Naive thymus-derived CD8-positive, alpha-beta T cell (primary cell): ENCODE measurements around the gene MRPL36. TPM values are rescaled to one million over a fixed set of nuclear protein-coding genes. Genes with fewer than 3 reads are reported as not detected.

Source experiments
- ATAC-seq, 2 donors: fragments of 150-1000 bp; cut with Tn5 transposase in 1 of 2; sonication (Bioruptor Pico), chemical (Tn5 transposase) in 1 of 2; 1 replicate in 1 of 2; 2 replicates in 1 of 2; pipeline ENCODE4 v1.10.0; 2021; ENCODE audit warnings: mild to moderate bottlenecking in 2 of 2, moderate library complexity in 2 of 2
- POLR2A ChIA-PET: fragments of 350-600 bp; sonication (Branson Sonifier 250); formaldehyde crosslinking; loops from one replicate; lab custom pipeline; 2021; ENCODE audit warnings: antibody characterized with exemption; lab: Charles Lee
- DNase-seq, 10 donors: peaks; one replicate each; pipeline versions ENCODE4 v3.0.0 to v3.0.0-alpha.2; 2020 to 2022
- H3K27ac Mint-ChIP-seq, 10 donors: one replicate each; pipeline ENCODE4 v1.8.0; 2020 to 2022; ENCODE audit warnings: mild to moderate bottlenecking in 10 of 10, mixed read lengths in 10 of 10, moderate library complexity in 4 of 10, inconsistent platforms in 1 of 10
- H3K27me3 Mint-ChIP-seq, 5 donors: one replicate each; pipeline ENCODE4 v1.8.0; 2021 to 2022; ENCODE audit warnings: mixed read lengths in 5 of 5
- H3K36me3 Mint-ChIP-seq, 3 donors: one replicate each; pipeline ENCODE4 v1.8.0; 2020 to 2022; ENCODE audit warnings: mixed read lengths in 3 of 3, mild to moderate bottlenecking in 2 of 3, inconsistent platforms in 1 of 3
- H3K4me1 Mint-ChIP-seq, 4 donors: one replicate each; pipeline ENCODE4 v1.8.0; 2021 to 2022; ENCODE audit warnings: mixed read lengths in 4 of 4
- H3K4me3 Mint-ChIP-seq, 10 donors: one replicate each; pipeline ENCODE4 v1.8.0; 2020 to 2022; ENCODE audit warnings: mild to moderate bottlenecking in 10 of 10, mixed read lengths in 10 of 10, moderate library complexity in 6 of 10, inconsistent platforms in 1 of 10
- H3K9me3 Mint-ChIP-seq, 9 donors: one replicate each; pipeline ENCODE4 v1.8.0; 2020 to 2022; ENCODE audit warnings: mixed read lengths in 9 of 9, mild to moderate bottlenecking in 3 of 9, inconsistent platforms in 1 of 9, moderate library complexity in 1 of 9
- polyA plus RNA-seq, 3 donors: library from polyadenylated mRNA; unstranded; fragments of 300-500 nt; fragmentation: Illumina TruSeq; gene quantifications; one replicate each; pipeline ENCODE4 v1.2.3, GENCODE V29; 2021
- total RNA-seq, 8 experiments: library from RNA in 2 of 8; stranded (reverse) in 2 of 8; gene quantifications; one replicate each; pipeline ENCODE4 v1.2.3 and lab custom pipeline; 2021 to 2026

Gene MRPL36
- total and polyA plus RNA-seq, 5 experiments from 2014 or later: 25.8 to 84.3 (median 61.6) TPM

DNA sequence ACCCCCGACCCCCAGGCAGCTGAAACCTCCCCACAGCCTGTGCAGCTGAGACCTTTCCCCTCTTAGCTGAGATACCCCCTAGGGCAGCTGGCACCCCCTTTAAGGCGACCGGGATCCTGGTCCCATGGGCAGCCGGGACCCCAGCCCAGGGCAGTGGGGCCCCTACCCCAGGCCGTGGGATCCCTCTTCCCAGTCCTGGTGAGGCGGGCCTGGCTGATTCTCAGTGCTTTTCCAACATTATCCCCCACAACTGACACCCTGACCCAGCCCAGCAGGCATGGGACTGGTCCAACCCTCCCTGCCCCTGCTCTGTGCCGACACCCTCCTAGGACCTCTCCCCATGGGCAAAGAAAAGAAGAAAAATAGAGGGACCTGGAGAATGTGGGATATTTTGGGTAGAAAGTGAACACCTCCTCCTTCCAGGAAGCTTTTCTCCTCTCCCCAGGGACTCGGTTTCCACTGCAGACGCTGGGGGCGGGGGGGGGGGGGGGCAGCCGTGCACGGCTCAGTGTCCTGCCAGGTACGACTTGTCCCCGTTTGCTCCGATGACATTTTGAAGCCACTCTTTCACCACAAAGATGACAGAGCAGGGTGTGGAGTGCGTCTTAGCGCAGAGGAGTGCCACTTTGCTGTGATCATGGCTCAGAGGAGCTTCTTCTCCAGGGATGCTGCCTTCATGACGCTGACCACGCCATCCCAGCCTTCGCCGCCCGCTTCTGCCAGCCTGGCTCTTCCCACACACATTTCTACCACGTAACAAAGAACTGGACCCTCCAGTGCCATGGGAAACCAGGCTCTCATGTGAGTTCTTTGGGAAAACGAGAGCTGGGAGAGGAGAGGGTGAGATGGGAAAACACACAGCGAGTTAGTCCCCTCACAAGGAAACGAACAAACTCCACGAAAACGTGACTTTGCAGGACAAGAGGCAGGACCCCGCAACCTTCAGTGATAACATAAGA, 47.5 kb downstream of the MRPL36 start:
- H3K9me3 Mint-ChIP-seq: no peaks in the 10 kb centered on the region
- H3K27ac Mint-ChIP-seq: peak overlapping the region in 1 of 10 donors; percentile 31
- peaks cover 0 to 18% (median 2%) of the 10 kb centered on the region in 5 donors for H3K27me3 Mint-ChIP-seq
- ATAC-seq (no peak), DNase-seq (no peak)
- H3K36me3 Mint-ChIP-seq: no peaks in the 10 kb centered on the region
- no peak overlapping the region for H3K4me3 Mint-ChIP-seq
- POLR2A ChIA-PET: no interaction called here
- H3K4me1 Mint-ChIP-seq: no peaks in the 10 kb centered on the region

DNA sequence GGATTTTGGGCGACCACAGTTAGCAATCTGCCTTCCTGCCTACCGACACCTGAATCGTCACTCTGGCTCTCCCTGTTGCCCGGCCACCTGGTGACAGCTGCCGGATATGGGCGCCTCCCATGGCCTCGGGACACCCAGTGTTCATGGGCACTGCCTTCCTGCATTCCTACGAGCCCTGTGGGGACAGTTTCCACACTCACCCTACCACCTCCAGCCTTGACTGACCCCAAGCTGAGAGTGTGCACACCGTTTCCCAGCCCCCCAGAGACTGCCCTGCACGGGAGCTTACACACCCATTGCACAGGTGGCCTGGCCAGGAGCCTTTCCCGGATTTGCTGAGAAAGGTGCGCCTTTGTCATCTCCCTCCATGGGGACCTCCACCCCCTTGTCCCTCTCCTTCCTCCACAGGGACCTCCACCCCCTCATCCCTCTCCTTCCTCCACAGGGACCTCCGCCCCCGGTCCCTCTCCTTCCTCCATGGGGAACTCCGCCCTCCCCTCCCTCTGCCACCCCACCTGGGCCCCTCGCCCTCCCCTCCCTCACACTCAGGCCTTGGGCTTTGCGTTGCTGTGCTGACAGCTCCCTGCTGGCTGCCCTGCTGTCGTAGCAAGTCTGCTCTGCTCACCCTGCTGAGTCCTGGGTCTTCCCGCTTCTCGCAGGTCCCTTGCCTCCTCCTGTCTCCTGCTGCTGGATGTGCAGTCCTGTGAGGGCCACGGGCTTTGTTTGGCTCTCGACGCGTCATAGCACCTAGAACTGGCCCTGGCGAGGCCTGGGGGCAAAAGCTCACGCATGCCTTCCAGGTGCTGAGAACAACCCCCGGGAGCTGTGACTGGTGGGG, 48.4 kb downstream of the MRPL36 start:
- POLR2A ChIA-PET: no interaction called here
- no peaks in the 10 kb centered on the region for H3K9me3 Mint-ChIP-seq
- no peak overlapping the region for H3K4me3 Mint-ChIP-seq
- DNase-seq (no peak), ATAC-seq (no peak)
- H3K27ac Mint-ChIP-seq: peak overlapping the region in 1 of 10 donors; percentile 34
- no peaks in the 10 kb centered on the region for H3K4me1 Mint-ChIP-seq
- H3K36me3 Mint-ChIP-seq: no peaks in the 10 kb centered on the region
- H3K27me3 Mint-ChIP-seq: peaks cover 0 to 18% (median 2%) of the 10 kb centered on the region in 5 donors

DNA sequence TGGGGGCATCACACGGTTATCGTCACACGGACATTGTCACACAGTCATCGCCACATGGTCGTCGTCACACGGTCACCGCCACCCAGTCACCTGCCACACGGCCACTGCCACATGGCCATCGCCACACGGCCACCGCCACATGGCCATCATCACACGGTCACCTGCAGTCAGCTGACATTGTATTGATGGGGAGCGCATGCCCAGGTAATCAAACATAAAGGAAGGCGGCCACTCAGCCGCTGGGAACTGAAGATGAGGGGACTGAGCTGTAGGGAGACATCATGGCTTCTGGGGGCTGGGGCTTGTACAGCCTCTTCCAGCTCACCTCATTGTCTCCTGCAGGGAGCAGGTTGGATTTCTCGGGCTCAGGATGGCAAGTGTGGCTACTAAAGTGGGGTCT, 49.2 kb downstream of the MRPL36 start:
- DNase-seq (no peak), ATAC-seq (no peak)
- peaks cover 0 to 23% (median 7%) of the 10 kb centered on the region in 5 donors for H3K27me3 Mint-ChIP-seq
- H3K36me3 Mint-ChIP-seq: peaks cover 0 to 2% (median 0%) of the 10 kb centered on the region in 3 donors
- H3K4me3 Mint-ChIP-seq: no peak overlapping the region
- no peaks in the 10 kb centered on the region for H3K9me3 Mint-ChIP-seq
- POLR2A ChIA-PET: no interaction called here
- H3K4me1 Mint-ChIP-seq: no peaks in the 10 kb centered on the region
- peak overlapping the region in 1 of 10 donors; percentile 34 for H3K27ac Mint-ChIP-seq

DNA sequence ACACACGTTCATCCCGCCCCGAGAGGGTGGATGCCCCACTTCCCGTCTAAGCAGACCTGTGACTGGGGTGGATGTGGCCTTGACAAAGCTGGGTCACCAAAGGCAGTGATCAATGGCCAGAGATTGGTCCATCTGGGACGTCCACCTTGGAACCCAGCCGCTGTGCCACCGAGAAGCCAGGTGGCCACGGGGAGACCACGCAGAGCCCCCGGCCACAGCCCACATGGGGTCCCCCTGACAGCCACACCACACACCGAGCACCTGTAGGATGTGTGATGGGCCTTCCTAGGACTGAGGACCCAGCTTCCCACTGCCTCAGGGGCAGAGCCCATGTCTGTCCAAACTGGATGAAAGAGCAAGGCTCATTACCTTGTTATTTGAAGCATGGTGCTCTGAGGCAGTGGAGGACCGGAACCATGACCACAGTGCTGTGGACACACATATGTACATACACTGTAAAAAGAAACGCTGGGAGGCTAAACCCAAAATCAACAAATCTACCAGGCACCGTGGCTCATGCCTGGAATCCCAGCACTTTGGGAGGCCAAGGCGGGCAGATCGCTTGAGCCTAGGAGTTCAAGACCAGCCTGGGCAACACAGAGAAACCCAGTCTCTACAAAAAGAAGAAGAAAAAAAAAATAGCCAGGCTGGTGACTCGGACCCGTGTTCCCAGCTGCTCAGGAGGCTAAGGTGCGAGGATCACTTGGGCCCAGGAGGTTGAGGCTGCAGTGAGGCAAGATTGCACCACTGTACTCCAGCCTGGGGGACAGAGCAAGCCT, 50.1 kb downstream of the MRPL36 start:
- Mint-ChIP-seq H3K4me3 (no peak overlapping the region), H3K27ac (no peak overlapping the region), H3K9me3 (no peaks in the 10 kb centered on the region), H3K36me3 (peaks cover 0 to 2% (median 0%) of the 10 kb centered on the region in 3 donors), H3K27me3 (peaks cover 1 to 25% (median 8%) of the 10 kb centered on the region in 5 donors), H3K4me1 (no peaks in the 10 kb centered on the region)
- POLR2A ChIA-PET: no interaction called here
- no peak for ATAC-seq
- no peak for DNase-seq

DNA sequence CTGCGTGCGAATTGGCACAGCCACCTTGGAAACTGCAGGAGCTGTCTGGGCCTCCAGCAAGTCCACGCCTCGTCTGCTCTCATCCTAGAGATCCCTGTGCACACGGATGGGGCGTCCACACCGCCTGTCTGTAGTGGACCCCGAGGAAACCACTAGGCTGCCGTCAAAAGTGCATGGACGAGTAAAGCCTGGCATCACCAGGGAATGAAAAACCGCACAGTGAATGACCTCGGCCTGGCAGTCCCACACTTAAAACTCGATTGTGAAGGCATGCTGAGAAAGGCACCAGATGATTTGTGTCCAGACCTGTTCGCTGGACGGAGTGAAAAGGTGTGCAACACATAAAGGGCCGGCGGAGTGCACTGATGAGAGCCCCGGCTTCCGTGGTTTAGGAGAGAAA, 50.8 kb downstream of the MRPL36 start:
- H3K27me3 Mint-ChIP-seq: peaks cover 1 to 29% (median 11%) of the 10 kb centered on the region in 5 donors
- DNase-seq: no peak
- no peaks in the 10 kb centered on the region for H3K9me3 Mint-ChIP-seq
- H3K36me3 Mint-ChIP-seq: peaks cover 0 to 2% (median 0%) of the 10 kb centered on the region in 3 donors
- ATAC-seq: no peak
- no peaks in the 10 kb centered on the region for H3K4me1 Mint-ChIP-seq
- no peak overlapping the region for H3K27ac Mint-ChIP-seq
- no peak overlapping the region for H3K4me3 Mint-ChIP-seq
- POLR2A ChIA-PET: no interaction called here

Other genes starting within 250 kb of the MRPL36 start
- gene NDUFS6, start 1.6 kb upstream of the MRPL36 start, total RNA-seq: 10 to 100 TPM; 12.6 to 16.8 TPM
- 10 to 100 TPM; 69.3 to 75.8 (median 70.9) TPM for gene NDUFS6, start 1.6 kb upstream of the MRPL36 start, polyA plus RNA-seq
- gene IRX4, start 83.1 kb upstream of the MRPL36 start, total RNA-seq: not detected
- not detected for gene IRX4, start 83.1 kb upstream of the MRPL36 start, polyA plus RNA-seq